DMS53 (cell line): Measurements from ENCODE around the gene SLC5A5.

Experiments
- DNase-seq: peaks from one replicate; lab custom pipeline; 2025; lab: John Stamatoyannopoulos, UW

SLC5A5 gene

DNA sequence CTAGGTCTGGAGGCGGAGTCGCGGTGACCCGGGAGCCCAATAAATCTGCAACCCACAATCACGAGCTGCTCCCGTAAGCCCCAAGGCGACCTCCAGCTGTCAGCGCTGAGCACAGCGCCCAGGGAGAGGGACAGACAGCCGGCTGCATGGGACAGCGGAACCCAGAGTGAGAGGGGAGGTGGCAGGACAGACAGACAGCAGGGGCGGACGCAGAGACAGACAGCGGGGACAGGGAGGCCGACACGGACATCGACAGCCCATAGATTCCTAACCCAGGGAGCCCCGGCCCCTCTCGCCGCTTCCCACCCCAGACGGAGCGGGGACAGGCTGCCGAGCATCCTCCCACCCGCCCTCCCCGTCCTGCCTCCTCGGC, at the start of gene SLC5A5:
Gene SLC5A5, plus strand, starts transcription at position 68 of the 373 bp plus-strand sequence. CDS start 375 bp downstream, outside the sequence.
- DNase-seq: peak; percentile 65

DNA sequence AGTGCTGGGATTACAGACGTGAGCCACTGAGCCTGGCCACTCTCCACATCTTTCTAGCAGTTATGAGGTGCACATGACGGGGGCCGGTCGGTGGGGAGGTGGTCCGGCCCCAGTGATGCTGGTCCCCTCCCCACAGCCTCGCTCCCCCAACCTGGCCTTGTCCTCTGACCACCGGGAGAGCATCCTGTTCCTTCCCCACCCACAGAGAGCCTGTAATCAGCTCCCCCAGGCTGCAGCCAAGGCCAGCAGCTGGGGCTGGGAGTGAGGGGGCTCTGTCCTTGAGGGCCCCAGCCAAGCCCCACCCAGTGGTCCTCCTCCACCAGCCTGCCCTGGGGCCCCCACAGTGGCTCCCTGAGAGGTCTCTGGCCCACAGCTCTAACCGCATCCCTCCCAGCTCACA, 47.4 kb upstream of the SLC5A5 start:
- DNase-seq: no peak

DNA sequence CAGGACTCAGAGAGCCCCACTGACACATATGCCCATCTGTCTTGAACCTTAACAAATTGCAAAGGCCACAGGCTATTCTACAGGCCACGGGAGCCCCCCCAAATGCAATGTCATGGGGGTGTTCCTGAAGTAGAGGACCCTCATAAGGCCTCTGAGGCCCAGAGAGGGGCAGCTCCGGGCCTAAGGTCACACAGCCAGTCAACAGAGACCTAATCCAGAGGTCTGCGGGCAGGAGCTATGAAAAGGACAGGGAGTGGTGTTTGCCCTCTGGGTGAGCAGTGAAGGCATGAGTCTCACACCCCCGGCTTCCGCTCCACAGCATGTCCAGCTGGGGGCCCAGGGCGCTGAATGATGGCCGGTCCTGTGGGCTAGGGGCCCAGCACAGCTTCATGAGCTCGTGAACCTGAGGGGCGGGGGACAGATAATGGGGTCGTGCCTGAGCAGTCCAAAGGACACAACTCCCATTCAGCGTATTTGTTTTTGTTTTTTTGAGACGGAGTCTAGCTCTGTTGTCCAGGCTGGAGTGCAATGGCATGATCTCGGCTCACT, 45.2 kb upstream of the SLC5A5 start:
- DNase-seq: no peak

DNA sequence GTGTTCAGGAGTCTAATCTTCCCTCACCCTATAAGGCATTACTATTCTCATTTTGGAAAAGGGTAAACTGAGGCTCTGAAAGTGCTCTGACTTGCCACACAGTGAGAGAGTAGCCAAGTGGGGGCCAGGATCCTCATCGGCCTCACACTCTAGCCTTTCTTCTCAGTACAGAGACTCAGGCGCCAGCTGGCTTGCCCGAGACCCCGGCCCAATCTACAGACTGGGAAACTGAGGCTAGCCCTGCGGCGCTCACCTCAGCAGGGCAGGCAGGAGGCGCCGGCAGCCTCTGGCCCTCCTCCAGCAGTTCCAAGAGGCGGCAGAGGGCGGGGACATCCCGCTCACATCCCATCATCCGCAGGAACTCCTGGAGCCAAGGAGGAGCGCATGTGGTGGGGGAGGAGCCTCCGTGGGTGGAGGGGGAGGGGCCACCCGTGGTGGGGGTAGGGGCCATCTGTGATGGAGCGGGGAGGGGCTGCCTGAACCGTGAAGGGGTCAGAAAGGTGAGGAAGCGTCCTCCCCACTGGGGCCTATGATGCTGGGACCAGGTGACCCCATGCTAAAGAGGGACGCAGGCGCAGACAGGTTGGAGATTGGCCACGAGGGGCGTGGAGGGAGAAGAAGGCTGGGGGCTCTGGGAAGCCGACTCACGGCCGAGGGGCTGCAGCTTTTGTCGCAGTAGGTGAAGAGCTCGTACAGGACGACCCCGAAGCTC, 41.7 kb upstream of the SLC5A5 start:
- peak; percentile 88 for DNase-seq

DNA sequence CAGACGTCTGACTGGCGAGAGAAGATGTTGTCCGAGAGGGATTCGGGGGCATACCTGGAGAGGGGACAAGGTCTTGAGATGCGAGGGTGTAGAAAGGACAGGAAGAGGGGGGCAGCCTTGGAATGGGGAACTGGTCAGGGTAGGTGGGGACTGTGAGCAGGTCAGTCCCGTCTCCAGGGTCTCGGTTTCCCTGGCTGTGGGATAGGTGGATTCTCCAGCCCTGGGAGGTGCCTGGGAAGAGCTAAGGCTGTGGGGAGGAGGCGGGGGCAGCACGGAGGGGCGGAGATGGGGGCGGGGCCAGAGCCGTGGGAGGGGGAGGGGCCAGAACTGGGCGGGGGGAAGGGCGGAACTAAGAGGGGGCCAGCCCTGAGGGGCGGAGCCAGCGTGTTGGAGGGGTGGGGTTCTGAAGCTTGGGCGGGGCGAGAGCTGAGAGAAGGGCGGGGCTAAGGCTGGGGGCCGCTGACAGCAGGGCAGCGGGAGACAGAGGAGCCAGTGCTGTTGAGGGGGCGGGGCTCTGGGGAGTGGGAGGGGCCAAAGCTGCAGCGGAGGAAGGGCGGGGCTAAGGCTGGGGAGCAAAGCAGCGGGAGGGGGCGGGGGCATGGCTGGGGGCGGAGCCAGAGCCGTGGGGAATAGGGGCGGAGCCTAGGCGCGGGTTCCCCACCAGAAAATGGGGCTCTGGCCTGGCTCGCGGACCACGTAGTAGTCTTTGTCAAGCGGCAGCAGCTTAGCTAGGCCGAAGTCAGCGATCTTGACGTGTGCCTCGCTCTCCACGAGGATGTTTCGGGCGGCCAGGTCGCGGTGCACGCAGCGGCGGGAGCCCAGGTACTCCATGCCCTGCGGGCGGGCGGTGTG, 41.0 kb upstream of the SLC5A5 start:
- peak; percentile 93 for DNase-seq

DNA sequence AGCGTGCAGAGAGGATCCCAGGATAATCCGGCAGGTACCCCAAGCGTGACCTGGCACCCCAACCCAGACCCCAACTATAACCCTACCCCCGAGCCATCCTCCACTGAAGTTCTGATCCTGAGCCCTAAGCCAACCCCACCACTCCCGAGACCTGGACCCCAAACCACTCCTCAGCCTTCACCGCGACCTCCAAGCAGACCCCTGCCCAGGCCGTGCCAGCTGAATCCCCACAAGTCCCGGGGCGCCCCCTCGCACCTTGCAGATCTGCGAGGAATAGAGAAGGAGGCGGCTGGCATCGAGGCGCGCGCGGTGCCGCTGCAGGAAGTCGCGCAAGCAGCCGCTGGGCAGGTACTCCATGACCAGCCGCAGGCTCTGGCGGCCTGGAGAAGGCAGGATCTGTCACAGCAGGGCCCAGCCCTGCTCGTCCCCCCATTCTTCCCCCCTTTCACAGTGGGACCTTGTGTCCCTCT, 40.3 kb upstream of the SLC5A5 start:
- DNase-seq: peak; percentile 72

DNA sequence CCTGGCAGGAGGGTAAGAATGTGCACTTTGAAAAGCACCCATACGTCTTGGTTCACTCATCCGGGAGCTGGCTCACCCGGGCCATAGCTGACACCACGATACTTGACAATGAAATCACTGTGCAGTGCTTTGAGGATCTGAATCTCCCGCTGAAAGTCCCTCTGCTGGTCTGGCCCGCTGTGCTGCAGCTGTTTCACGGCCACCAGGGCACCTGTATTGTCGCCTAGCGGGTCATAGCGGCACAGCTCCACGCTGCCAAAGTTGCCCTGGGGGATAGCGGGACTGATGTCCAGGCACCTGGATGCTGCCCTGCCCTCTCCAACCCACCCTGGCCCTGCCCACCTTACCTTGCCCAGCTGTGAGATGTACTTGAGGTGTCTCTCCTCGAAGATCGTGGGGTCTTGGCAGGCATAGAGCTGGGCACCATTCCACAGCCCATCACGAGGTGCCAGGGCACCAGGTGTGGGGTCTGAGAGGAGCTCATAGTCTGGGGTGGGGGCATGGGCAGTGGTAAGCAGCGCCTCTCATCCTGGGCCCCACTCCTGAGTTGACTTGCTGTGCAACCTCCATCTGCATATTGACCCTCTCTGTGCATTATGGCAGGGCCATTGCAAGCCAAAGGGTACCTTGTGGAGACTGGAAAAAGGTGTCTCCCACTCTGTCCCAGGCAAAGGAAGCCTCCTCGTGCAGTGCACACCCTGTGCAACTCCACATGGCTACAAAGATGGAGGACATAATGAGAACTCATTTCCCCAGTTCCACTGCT, 39.1 kb upstream of the SLC5A5 start:
- DNase-seq: no peak

DNA sequence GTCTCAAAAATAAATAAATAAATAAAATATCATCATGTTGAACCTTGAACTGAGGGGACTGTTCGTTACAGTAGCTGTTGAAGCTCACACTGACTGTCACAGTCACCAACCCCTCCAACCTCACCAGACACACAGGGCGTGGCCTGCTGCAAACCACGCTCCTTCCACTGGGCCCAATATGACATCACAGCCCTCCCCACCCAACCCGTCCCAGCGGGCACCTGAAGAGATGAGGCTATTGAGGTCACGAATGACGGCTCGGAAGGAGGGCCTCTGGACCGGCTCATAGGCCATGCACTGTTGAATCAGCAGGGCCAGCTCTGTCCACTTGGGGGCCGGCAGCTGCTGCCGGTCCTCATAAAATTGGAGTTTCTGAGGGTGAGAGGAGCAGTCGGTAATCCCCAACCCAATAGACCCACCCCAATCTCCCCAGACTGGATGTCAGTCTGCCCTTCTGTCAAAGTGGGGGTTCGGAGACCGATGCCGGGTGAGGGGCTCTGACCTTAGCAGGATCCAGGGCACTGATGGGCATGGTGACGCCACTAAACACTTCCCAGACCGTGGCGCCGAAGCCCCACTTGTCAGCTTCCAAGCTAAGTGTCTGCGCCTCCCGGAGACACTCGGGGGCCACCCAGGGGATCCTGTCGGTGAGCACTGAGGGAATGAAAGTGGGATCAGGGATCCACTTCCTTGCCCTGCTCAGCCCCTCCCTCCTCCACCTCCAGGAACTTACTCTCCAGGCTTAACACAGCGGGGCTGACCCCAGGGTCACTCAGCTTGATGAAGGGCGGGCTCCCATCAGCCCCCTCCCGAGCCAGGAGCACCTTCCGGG, 37.2 kb upstream of the SLC5A5 start:
- no peak for DNase-seq

DNA sequence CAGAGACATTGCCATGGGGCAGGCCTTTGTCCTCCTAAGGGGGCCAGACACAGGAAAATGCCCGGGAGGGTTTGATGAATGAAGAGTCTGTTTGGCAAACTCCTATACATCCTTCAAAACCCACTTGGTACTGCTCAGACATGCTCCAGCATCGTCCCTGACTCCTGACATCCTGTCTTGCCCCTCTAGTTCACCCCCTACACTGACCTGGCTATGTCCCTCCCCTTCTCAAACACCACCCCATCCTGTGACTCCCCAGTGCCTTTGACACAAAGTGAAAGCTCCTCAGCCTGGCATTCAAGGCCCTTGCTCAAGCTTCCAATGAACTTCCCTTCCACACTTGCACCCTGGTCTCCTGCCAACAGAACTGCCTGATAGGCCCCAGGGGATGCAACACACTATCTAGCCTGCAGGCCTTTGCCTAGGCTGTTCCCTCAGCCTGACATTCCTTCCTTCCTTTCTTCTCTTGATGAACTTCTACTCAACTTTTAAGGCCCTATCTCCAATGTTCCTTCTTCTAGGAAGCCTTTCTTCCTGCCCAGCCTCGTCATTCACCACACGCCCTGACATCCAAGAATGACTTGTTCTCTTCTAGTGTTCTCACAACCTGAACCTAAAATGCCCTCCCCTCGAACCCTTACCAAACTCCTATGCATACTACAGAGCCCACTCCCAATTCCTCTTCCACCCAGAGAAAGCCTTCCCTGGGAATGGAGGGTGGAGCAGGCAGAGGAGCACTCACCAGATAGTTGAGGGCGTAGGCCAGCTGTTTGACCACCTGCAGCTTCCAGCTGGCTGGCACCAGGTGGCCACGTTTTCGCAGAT, 36.4 kb upstream of the SLC5A5 start:
- peak; percentile 64 for DNase-seq

DNA sequence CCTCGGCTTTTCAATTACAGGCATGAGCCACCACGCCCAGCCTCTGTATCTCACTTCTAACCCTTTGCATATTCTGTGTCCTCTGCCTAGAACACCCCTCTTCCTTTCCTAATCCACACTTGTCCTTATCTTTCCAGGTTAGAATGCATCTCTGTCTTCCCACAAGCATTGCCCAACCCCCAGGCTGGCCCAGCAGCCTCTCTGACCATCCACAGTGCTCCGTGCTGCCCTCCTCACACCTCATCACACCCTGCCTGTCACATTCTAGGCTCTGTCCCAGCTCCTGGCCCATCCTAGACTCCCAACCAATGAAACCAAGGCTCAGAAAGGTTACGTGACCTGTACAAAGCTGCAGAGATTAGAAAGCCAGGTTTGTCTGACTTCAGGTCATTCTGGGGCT, 35.2 kb upstream of the SLC5A5 start:
- DNase-seq: no peak

DNA sequence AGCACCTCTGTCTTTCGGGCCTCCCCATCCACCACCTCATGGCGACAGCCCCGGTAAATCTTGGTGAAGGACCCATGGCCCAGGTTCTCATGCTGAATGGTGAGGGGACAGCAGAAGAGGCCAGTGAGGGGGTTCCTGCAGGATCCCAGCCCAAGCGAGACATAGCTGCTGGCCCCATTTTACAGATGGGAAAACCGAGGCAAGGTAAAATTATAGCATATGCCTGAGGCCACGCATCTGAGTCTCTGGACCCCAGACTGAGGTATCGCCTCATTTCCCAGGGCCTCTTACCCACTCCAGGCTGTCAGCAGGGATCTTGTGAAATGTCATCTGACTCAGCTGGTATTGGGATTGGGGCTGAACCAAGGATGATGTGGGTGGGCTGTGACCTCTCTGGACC, 33.8 kb upstream of the SLC5A5 start:
- no peak for DNase-seq

DNA sequence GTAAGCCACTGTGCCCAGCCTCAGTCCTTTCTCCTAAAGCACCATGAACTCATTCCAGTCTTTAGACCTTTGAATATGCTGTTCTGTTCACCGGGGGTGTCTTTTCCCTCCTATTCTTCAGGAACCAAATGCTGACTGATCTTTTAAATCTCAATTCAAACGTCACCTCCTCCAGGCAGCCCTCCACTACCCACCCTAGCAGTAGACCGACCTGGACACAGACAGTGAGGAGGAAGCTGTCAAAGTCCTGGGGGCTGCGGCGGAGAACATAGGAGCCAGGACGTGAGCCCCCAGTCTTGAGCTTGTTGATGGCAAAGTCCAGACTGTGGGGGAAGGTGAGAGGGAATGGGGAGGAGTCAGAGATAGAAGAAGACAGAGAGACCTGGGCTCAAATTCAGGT, 31.7 kb upstream of the SLC5A5 start:
- no peak for DNase-seq

DNA sequence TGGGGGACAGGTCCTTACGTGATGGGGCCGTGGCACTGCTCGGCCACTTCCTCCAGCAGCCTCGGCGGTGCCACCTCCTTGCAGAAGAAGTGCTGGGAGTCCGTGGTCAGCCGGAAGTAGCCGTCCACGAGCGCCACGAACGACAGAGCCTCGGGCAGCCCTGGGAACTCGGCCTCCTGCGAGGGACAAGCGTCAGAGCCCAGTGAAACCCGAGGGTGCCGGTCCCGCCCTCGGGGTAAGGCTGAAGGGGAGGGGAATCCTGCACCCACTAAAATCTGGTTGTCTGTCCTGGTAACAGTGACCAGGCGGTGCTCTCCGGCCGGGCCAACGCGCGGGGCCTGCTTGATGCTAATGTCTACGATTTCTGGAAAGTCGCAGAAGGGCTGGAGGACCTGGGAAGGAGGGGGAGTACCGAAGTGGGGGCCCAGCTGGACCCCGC, 30.4 kb upstream of the SLC5A5 start:
- peak; percentile 79 for DNase-seq

DNA sequence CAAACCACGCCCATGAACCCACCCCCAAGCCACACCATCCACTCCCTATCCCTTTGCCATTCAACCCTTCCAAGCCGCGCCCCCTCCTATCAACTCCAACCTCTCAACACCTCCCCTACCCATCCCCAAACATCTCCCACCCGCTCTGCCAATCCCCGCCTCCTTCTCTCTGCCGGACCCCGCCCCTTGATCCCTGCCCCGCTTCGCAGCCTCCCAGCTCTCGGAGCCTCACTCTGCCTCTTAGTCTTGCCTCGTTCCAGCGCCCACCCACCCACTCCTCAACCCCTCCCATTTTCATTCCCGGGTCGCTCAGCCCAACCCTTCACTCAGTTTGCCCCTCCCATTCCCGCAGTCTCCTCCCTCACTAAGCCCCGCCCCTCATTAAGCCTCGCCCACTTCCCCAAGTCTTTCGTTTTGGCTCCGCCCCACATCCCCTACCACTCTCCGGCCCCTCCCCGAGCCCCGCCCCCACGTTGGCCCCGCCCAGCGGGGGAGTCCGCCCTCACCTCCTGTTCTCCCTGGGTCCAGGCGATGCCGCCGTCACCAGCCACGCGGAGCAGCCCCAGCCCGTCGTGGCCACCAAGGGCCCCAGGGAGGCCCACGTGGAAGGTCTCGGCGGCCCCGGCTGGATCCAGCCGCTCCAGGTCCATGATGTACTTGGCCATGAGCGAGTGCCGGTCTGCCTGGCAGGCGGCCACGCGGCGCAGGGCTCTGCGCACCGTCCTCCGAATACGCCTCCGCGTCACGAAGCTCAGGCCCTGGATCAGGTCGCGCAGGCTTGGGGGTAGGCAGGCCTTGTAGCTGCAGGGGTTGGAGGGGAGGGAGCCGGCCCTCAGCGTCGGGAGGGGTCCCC, 29.7 kb upstream of the SLC5A5 start:
- peak; percentile 91 for DNase-seq

DNA sequence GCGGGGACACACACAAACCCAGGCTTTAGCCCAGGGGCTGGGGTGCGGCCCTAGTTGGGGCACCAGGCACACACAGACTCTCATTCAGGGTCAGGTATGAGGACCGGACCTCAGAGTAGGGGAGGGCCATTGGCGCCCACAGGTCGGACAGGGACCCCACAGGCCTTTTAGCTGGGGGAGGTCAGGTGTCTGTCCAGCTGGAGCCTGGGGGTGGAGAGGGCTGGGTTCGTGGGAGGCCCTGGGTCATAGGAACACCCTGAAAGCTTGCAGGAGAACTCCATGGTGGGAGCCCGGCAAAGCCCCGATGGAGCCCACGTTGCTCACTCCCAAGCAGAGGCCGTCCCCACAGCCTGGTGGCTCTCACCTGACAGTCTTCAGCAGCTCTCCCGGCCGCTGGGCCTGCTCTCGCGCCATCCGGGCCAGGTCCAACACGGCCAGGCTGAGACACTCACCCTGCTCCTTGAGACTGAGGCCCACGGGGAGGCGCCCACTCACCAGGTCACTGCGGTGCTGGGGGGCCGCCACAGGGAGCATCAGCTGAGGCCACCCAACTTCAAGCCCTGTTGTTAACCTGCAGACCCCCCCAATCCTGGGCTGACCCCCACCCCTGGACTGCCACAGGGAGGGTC, 29.0 kb upstream of the SLC5A5 start:
- DNase-seq: no peak

DNA sequence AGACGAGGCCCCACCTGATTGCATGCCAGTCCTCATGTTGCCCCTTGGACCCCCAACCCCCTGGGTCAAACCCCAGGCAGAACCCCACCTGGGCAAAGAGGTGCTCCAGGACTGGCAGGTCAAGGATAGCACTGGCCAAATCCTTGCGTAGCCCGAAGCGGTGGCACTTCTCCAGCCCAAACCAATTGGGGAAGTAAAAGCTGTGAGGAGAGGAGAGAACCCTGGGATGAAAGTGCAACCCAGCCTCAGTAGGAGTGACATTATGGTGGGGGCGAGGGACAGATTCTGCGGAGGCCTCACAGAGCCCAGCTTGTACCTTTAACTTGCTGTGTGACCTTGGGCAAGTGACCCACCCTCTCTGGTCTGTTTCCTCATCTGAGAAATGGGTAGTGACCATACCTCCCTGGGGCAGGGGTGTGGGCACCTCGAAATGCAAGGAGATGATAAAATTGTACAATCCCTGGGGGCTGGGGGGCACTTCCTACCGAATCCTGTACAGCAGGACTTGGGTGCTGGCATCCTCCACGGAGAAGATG, 28.4 kb upstream of the SLC5A5 start:
- DNase-seq: no peak

DNA sequence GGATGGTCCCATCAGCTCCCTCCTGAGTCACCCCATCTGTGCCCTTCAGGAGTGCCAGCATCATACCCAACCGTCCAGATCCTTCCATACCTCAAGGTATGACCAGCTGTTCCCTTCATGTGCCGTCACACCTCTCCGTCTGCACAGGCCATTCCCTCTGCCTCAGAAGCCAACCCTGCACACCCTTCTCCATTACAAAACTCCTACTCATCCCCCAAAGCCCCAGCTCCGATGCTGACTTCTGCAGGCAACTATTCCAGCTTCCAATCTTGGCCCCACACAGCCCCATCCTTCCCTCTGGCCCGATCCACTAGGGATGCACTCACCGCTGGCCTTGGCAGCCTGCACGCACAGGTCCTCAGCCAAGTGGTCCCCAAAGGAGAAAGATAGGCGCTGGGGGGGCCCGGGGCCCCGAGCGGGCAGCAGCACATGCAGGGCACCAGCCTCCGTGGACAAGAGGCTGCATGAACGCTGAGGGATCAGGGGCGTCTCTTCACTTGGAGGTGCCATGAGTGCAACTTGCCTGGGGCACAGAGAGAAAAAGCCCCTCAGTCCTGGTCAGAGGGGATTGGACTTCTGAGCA, 27.7 kb upstream of the SLC5A5 start:
- DNase-seq: no peak

DNA sequence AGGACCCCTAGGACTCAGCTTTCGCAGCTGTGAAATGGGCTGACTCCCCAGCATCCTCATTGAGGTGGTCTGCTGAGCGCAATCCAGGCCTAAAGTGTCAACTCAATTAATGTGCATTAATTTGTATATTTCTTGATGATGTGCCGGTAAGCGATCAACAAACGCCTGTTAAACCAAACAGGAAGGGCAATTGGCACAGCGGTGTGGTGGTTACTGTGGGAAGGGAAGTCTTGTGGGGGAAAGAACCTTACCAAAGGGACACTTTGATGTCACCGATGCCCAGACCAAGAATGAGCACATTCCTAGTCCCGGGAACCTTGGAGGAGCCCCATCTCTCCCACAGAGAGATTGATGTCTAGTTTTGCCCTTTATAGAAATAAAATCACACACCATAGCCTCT, 25.6 kb upstream of the SLC5A5 start:
- DNase-seq: no peak
